GM12892 (cell line): Measurements from ENCODE around the gene IGF1R.

Experiments
- POLR2A ChIP-seq: IDR thresholded peaks from 2 replicates; pipeline ENCODE4 v1.6.1; 2011; ENCODE audit warnings: low read depth, low read length, control low read depth
- POLR2AphosphoS5 ChIP-seq: IDR thresholded peaks from 2 replicates; pipeline ENCODE4 v1.6.1; 2011; ENCODE audit warnings: low read depth, low read length, control low read depth
- TAF1 ChIP-seq: IDR thresholded peaks from 2 replicates; pipeline ENCODE4 v1.6.1; 2011; ENCODE audit warnings: low read depth, mild to moderate bottlenecking, control low read depth, low read length, borderline replicate concordance

- TF ChIP-seq POLR2A (no peak), TAF1 (no peak), POLR2AphosphoS5 (no peak)
These were observed 5.2 kb upstream of the IGF1R start for GRCh38 chr15:98643115-98643514.
